Stimulated activated CD8-positive, alpha-beta memory T cell treated with anti-CD3 and anti-CD28 coated beads, Interleukin-7, amount 100 ng/mL, for 24 hours (primary cell): ENCODE measurements around the gene GOLGA5.
"Not testable (repeated sequence)": the region's sequence is repeated elsewhere in the genome, so short reads cannot be mapped to it uniquely, and the experiment has no call there.

ENCODE experiments used
- DNase-seq: peaks from one replicate; pipeline ENCODE4 v3.0.0-alpha.2; 2020; ENCODE audit warnings: low read depth

Gene GOLGA5

GRCh38 chr14:92832137-92832700 is 38.1 kb downstream of the GOLGA5 start:
- DNase-seq: no peak

GRCh38 chr14:92841930-92842329 is 47.8 kb downstream of the GOLGA5 start:
- DNase-seq: no peak

- no peak for DNase-seq
These were observed 50.1 kb downstream of the GOLGA5 start for GRCh38 chr14:92844204-92844603.

GRCh38 chr14:92846162-92846897 is 52.2 kb downstream of the GOLGA5 start:
- no peak for DNase-seq

- DNase-seq: no peak
These were observed 53.2 kb downstream of the GOLGA5 start for GRCh38 chr14:92847278-92847677.

GRCh38 chr14:92847749-92848148 is 53.6 kb downstream of the GOLGA5 start:
- DNase-seq: no peak

GRCh38 chr14:92848887-92849286 is 54.8 kb downstream of the GOLGA5 start:
- no peak for DNase-seq

- DNase-seq: no peak
These were observed 56.4 kb downstream of the GOLGA5 start for GRCh38 chr14:92850492-92850891.

GRCh38 chr14:92853136-92853535 is 59.0 kb downstream of the GOLGA5 start:
- DNase-seq: not testable (repeated sequence)

GRCh38 chr14:92860049-92860840 is 66.1 kb downstream of the GOLGA5 start:
- no peak for DNase-seq

GRCh38 chr14:92861856-92862745 is 68.0 kb downstream of the GOLGA5 start:
- DNase-seq: no peak

GRCh38 chr14:92863286-92864080 is 69.4 kb downstream of the GOLGA5 start:
- DNase-seq: no peak

- no peak for DNase-seq
These were observed 71.6 kb downstream of the GOLGA5 start for GRCh38 chr14:92865674-92866073.

- no peak for DNase-seq
These were observed 72.2 kb downstream of the GOLGA5 start for GRCh38 chr14:92866181-92866752.

GRCh38 chr14:92866901-92867865 is 73.1 kb downstream of the GOLGA5 start:
- DNase-seq: no peak

GRCh38 chr14:92874962-92875661 is 81.0 kb downstream of the GOLGA5 start:
- no peak for DNase-seq

- DNase-seq: no peak
These were observed 83.8 kb downstream of the GOLGA5 start for GRCh38 chr14:92877757-92878431.

GRCh38 chr14:92880351-92880750 is 86.2 kb downstream of the GOLGA5 start:
- DNase-seq: no peak
